Loucy (cell line): ENCODE results near the gene INTS1.

Source experiments
- CTCF ChIP-seq: fragments of 200-600 bp; sonication (generic); conservative IDR thresholded peaks from 2 replicates; pipeline ENCODE4 v1.5.1; 2014; ENCODE audit warnings: mild to moderate bottlenecking, antibody characterized with exemption, low read length
- EZH2phosphoT487 ChIP-seq: fragments of 200-600 bp; IDR thresholded peaks from 2 replicates; pipeline ENCODE4 v1.6.1; 2018; ENCODE audit warnings: antibody characterized with exemption, mild to moderate bottlenecking, moderate library complexity, borderline replicate concordance

GRCh38 chr7:1480670-1481069 is 23.5 kb downstream of the INTS1 start:
- TF ChIP-seq CTCF, result no peak
- TF ChIP-seq EZH2phosphoT487, result no peak
